Upper lobe of left lung (tissue), 6 donors: ENCODE results near the gene GCNT1. TPM values are rescaled to one million over a fixed set of nuclear protein-coding genes. Genes with fewer than 3 reads are reported as not detected.

Source experiments
- ATAC-seq, 2 donors: fragments of 200-7000 bp; cut with Tn5 transposase; one replicate each; pipeline ENCODE4 v1.9.1; 2022; ENCODE audit warnings: mild to moderate bottlenecking in 2 of 2, moderate library complexity in 2 of 2; ENCODE audit not compliant: low FRiP score in 2 of 2
- DNase-seq, 2 donors: peaks; one replicate each; pipeline ENCODE4 v3.0.0-alpha.2; 2019 to 2020
- H3K27ac ChIP-seq, 4 donors: fragments of 200-600 bp; sonication (generic); one replicate each; pipeline ENCODE4 v1.5.1; 2016 to 2019
- H3K27me3 ChIP-seq, 4 donors: fragments of 200-600 bp; sonication (generic); one replicate each; pipeline ENCODE4 v1.5.1; 2017 to 2019
- H3K36me3 ChIP-seq, 4 donors: fragments of 200-600 bp; sonication (generic); one replicate each; pipeline ENCODE4 v1.5.1; 2016 to 2019
- H3K4me1 ChIP-seq, 4 donors: fragments of 200-600 bp; sonication (generic); one replicate each; pipeline ENCODE4 v1.5.1; 2018 to 2019
- H3K4me3 ChIP-seq, 4 donors: fragments of 200-600 bp; sonication (generic); one replicate each; pipeline ENCODE4 v1.5.1; 2017 to 2019; ENCODE audit warnings: mild to moderate bottlenecking in 2 of 4, moderate library complexity in 1 of 4
- H3K9me3 ChIP-seq, 4 donors: fragments of 200-600 bp; sonication (generic); one replicate each; pipeline ENCODE4 v1.5.1; 2018 to 2019
- CTCF ChIP-seq, 6 experiments: fragments of 450-650 bp in 4 of 6; fragments of 200-600 bp in 2 of 6; sonication (generic) in 2 of 6; IDR thresholded peaks; one replicate each; pipeline ENCODE4 v1.5.1; 2016 to 2019; ENCODE audit warnings: antibody characterized with exemption in 6 of 6
- EP300 ChIP-seq, 4 donors: sonication (generic); formaldehyde crosslinking; IDR thresholded peaks; one replicate each; pipeline ENCODE4 v1.5.1; 2017; ENCODE audit warnings: antibody characterized with exemption in 4 of 4, control low read depth in 2 of 4
- POLR2A ChIP-seq, 4 donors: fragments of 450-650 bp; IDR thresholded peaks; one replicate each; pipeline ENCODE4 v1.5.1; 2016 to 2017; ENCODE audit warnings: antibody characterized with exemption in 4 of 4, mild to moderate bottlenecking in 2 of 4
- POLR2AphosphoS5 ChIP-seq, 2 donors: sonication (generic); formaldehyde crosslinking; IDR thresholded peaks; one replicate each; pipeline ENCODE4 v1.5.1; 2017; ENCODE audit warnings: antibody characterized with exemption in 2 of 2
- WGBS, 2 donors: methylation state at CpG; one replicate each; pipeline ENCODE4 v1.1.5; 2017 to 2018; 5-methylcytosine and 5-hydroxymethylcytosine counted together
- total RNA-seq, 6 donors: library from RNA; depleted of rRNA in 4 of 6; stranded (reverse); fragments of >200 nt in 4 of 6; gene quantifications; one replicate each; pipeline versions ENCODE4 v1.1.0 to v1.2.1, GENCODE V29; 2016 to 2021
- donor health status: DM: no; HTN: no; CAD: no; lungs with moderate emphysema.
- donor health status: DM: no; HTN: yes; CAD: no; lungs with severe emphysema.

The GCNT1 gene
- total RNA-seq, 6 donors from 2014 or later = 2.3 to 20.8 (median 9.1) TPM

- H3K27ac ChIP-seq = no peak overlapping the region
- H3K36me3 ChIP-seq = no peaks in the 10 kb centered on the region
- H3K9me3 ChIP-seq = no peaks in the 10 kb centered on the region
- 89% methylated on average over 4 of the region's 4 CpGs for WGBS, 2 donors
- TF ChIP-seq POLR2AphosphoS5 (IDR thresholded peaks at IDR 0.05) = no peak
- no peak for TF ChIP-seq EP300 (IDR thresholded peaks at IDR 0.05)
- TF ChIP-seq CTCF (IDR thresholded peaks at IDR 0.05) = no peak
- no peak for TF ChIP-seq POLR2A (IDR thresholded peaks at IDR 0.05)
- no peaks in the 10 kb centered on the region for H3K27me3 ChIP-seq
- H3K4me1 ChIP-seq = no peaks in the 10 kb centered on the region
- no peak for ATAC-seq
- DNase-seq = no peak
- no peak overlapping the region for H3K4me3 ChIP-seq
Measured at GRCh38 chr9:76424491-76424890, 34.5 kb upstream of the GCNT1 start.

DNA sequence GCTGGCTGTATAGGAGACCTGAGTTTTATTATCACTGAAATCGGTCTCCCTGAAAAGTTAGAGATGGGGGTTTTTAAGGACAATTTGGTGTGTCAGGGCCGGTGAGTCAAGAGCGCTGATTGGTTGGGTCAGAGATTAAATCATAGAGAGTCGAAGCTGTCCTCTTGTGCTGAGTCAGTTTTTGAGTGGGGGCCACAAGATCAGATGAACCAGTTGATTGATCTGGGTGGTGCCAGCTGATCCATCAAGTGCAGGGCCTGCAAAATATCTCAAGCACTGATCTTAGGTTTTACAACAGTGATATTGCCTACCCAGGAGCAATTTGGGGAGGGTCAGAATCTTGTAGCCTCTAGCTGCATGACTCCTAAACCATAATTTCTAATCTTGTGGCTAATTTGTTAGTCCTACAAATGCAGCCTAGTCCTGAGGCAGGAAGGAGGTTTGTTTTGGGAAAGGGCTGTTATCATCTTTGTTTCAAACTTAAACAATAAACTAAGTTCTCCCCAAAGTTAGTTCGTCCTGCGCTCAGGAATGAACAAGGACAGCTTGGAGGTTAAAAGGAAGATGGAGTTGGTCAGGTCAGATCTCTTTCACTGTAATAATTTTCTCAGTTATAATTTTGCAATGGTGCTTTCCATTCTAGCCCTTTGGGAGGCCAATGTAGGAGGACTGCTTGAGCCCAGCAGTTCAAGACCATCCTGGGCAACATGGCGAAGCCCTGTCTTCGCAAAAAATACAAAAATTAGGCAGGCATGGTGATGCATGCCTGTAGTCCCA is 33.1 kb upstream of the GCNT1 start:
- no peak overlapping the region for H3K27ac ChIP-seq
- H3K4me3 ChIP-seq = no peak overlapping the region
- no peaks in the 10 kb centered on the region for H3K36me3 ChIP-seq
- no peaks in the 10 kb centered on the region for H3K9me3 ChIP-seq
- ATAC-seq (no peak), DNase-seq (no peak)
- H3K27me3 ChIP-seq = no peaks in the 10 kb centered on the region
- no peaks in the 10 kb centered on the region for H3K4me1 ChIP-seq
- TF ChIP-seq EP300 (IDR thresholded peaks at IDR 0.05) (no peak), POLR2A (IDR thresholded peaks at IDR 0.05) (no peak), POLR2AphosphoS5 (IDR thresholded peaks at IDR 0.05) (no peak), CTCF (IDR thresholded peaks at IDR 0.05) (no peak)
- WGBS, 2 donors = 88 to 89% methylated on average over 8 of the region's 8 CpGs

DNA sequence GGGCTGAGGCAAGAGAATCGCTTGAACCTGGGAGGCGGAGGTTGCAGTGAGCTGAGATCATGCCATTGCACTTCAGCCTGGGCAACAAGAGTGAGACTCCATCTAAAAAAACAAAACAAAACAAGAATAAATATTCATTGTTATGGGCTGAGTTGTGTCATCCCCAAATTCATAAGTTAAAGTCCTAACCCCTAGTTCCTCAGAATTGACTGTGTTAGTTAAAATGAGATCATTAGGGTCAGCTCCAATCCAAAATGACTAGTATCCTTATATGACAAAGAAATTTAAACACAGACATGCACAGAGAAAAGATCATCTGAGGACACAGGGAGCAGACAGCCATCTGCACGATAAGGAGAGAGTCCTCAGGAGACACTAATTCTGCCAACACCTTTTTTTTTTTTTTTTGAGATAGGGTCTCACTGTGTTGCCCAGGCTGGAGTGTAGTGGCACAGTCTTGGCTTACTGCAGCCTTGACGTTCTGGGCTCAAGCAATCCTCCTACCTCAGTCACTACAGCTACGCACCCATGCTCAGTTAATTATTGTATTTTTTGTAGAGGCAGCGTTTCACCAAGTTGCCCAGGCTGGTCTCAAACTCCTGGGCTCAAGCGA is 32.1 kb upstream of the GCNT1 start:
- no peaks in the 10 kb centered on the region for H3K4me1 ChIP-seq
- ATAC-seq (no peak), DNase-seq (no peak)
- H3K9me3 ChIP-seq = no peaks in the 10 kb centered on the region
- no peak overlapping the region for H3K27ac ChIP-seq
- H3K36me3 ChIP-seq = no peaks in the 10 kb centered on the region
- no peak overlapping the region for H3K4me3 ChIP-seq
- no peaks in the 10 kb centered on the region for H3K27me3 ChIP-seq
- WGBS, 2 donors = 83 to 88% methylated on average over 7 of the region's 7 CpGs
- TF ChIP-seq POLR2A (IDR thresholded peaks at IDR 0.05) (no peak), CTCF (IDR thresholded peaks at IDR 0.05) (no peak), POLR2AphosphoS5 (IDR thresholded peaks at IDR 0.05) (no peak), EP300 (IDR thresholded peaks at IDR 0.05) (no peak)

GRCh38 chr9:76431601-76432000 is 27.4 kb upstream of the GCNT1 start:
- Histone ChIP-seq H3K27me3 (no peaks in the 10 kb centered on the region), H3K36me3 (no peaks in the 10 kb centered on the region), H3K4me1 (no peaks in the 10 kb centered on the region), H3K4me3 (no peak overlapping the region), H3K27ac (no peak overlapping the region), H3K9me3 (no peaks in the 10 kb centered on the region)
- DNase-seq (no peak), ATAC-seq (no peak)
- 84 to 92% methylated on average over 8 of the region's 8 CpGs for WGBS, 2 donors
- TF ChIP-seq EP300 (IDR thresholded peaks at IDR 0.05) (no peak), POLR2A (IDR thresholded peaks at IDR 0.05) (no peak), POLR2AphosphoS5 (IDR thresholded peaks at IDR 0.05) (no peak), CTCF (IDR thresholded peaks at IDR 0.05) (no peak)
